SK-N-SH (cell line): ENCODE measurements around the gene SLCO4A1. TPM values are rescaled to one million over a fixed set of nuclear protein-coding genes. Genes with fewer than 3 reads are reported as not detected.

Experiments
- CTCF ChIA-PET: fragments of 300-600, 350-600 bp; formaldehyde crosslinking; extraction: SDS; loops from one replicate; lab custom pipeline; 2021; lab: Yijun Ruan, JAX
- POLR2A ChIA-PET: fragments of 350-600 bp; sonication (Branson Sonifier 250); formaldehyde crosslinking; extraction: SDS; loops from one replicate; lab custom pipeline; 2020; ENCODE audit warnings: antibody characterized with exemption, inconsistent platforms; lab: Yijun Ruan, JAX
- DNase-seq: peaks from one replicate; pipeline ENCODE4 v3.0.0; 2012
- H2AFZ ChIP-seq: fragments of 200-600 bp; sonication (generic); 2 replicates; pipeline ENCODE4 v1.8.1; 2016; ENCODE audit warnings: antibody characterized with exemption, mild to moderate bottlenecking, low read depth
- H3F3A ChIP-seq: fragments of 200-600 bp; sonication (generic); replicated peaks from 2 replicates; pipeline ENCODE3; 2016; ENCODE audit warnings: antibody characterized with exemption, mild to moderate bottlenecking; ENCODE audit not compliant: insufficient read depth
- H3K27ac ChIP-seq, 2 experiments: fragments of 200-500 bp in 1 of 2; fragments of 200-600 bp in 1 of 2; sonication (Bioruptor generic) in 1 of 2; sonication (generic), shearing (Covaris generic) in 1 of 2; 2 replicates each; pipeline versions ENCODE4 v1.5.1 to v1.6.1; 2014 to 2016; ENCODE audit warnings: low read depth in 2 of 2, inconsistent platforms in 1 of 2, low read length in 1 of 2, mild to moderate bottlenecking in 1 of 2, mixed read lengths in 1 of 2
- H3K27me3 ChIP-seq: fragments of 200-600 bp; sonication (generic), shearing (Covaris generic); 2 replicates; pipeline ENCODE4 v1.6.1; 2016; ENCODE audit warnings: mixed run types; ENCODE audit not compliant: insufficient read depth
- H3K36me3 ChIP-seq, 2 experiments: fragments of 200-500 bp in 1 of 2; fragments of 200-600 bp in 1 of 2; sonication (Bioruptor generic) in 1 of 2; sonication (generic) in 1 of 2; replicated peaks in 1 of 2; 2 replicates each; pipeline versions ENCODE3 to v1.5.1; 2014 to 2016; ENCODE audit warnings: low read length in 1 of 2, mild to moderate bottlenecking in 1 of 2; ENCODE audit not compliant: insufficient read depth in 2 of 2, control insufficient read depth in 1 of 2
- H3K4me1 ChIP-seq, 2 experiments: fragments of 200-500 bp in 1 of 2; fragments of 200-600 bp in 1 of 2; sonication (Bioruptor generic) in 1 of 2; sonication (generic), shearing (Covaris generic) in 1 of 2; 2 replicates each; pipeline versions ENCODE4 v1.5.1 to v1.6.1; 2014 to 2016; ENCODE audit warnings: low read depth in 1 of 2, low read length in 1 of 2, mixed run types in 1 of 2; ENCODE audit not compliant: insufficient read depth in 2 of 2, control insufficient read depth in 1 of 2
- H3K4me2 ChIP-seq: fragments of 200-600 bp; sonication (generic), shearing (Covaris generic); 2 replicates; pipeline ENCODE4 v1.6.1; 2017; ENCODE audit warnings: mixed run types
- H3K4me3 ChIP-seq, 2 experiments: fragments of 200-500 bp in 1 of 2; fragments of 200-600 bp in 1 of 2; sonication (Bioruptor generic) in 1 of 2; sonication (generic), shearing (Covaris generic) in 1 of 2; 2 replicates each; pipeline versions ENCODE4 v1.5.1 to v1.8.1; 2014 to 2016; ENCODE audit warnings: low read depth in 2 of 2, inconsistent platforms in 1 of 2, low read length in 1 of 2, mild to moderate bottlenecking in 1 of 2, mixed read lengths in 1 of 2, moderate library complexity in 1 of 2
- H3K79me2 ChIP-seq: fragments of 200-600 bp; sonication (generic); 2 replicates; pipeline ENCODE4 v1.8.1; 2017; ENCODE audit warnings: mild to moderate bottlenecking; ENCODE audit not compliant: insufficient read depth
- H3K9ac ChIP-seq: fragments of 200-600 bp; sonication (generic); 2 replicates; pipeline ENCODE4 v1.6.1; 2017; ENCODE audit warnings: mixed run types
- H3K9me2 ChIP-seq: fragments of 200-600 bp; sonication (generic); 2 replicates; pipeline ENCODE4 v1.6.1; 2017; ENCODE audit warnings: mixed run types
- H3K9me3 ChIP-seq: fragments of 200-600 bp; sonication (generic); 2 replicates; pipeline ENCODE4 v1.6.1; 2017; ENCODE audit warnings: mixed run types, mild to moderate bottlenecking, moderate library complexity
- H4K20me1 ChIP-seq: fragments of 200-600 bp; sonication (generic); 2 replicates; pipeline ENCODE4 v1.6.1; 2017; ENCODE audit warnings: mild to moderate bottlenecking, mixed run types; ENCODE audit not compliant: insufficient read depth
- CTCF ChIP-seq: fragments of 200-600 bp; sonication (generic); IDR thresholded peaks from 2 replicates; pipeline ENCODE4 v1.6.1; 2017; ENCODE audit warnings: antibody characterized with exemption, mild to moderate bottlenecking, moderate library complexity
- EP300 ChIP-seq, 2 experiments: IDR thresholded peaks; 2 replicates each; pipeline versions ENCODE4 v1.4.0 to v1.6.1; 2012; ENCODE audit warnings: borderline replicate concordance in 1 of 2, low read depth in 1 of 2, low read length in 1 of 2
- EZH2phosphoT487 ChIP-seq: fragments of 200-600 bp; sonication (generic); IDR thresholded peaks from 2 replicates; pipeline ENCODE4 v1.6.1; 2017; ENCODE audit warnings: low read depth, mixed run types, mild to moderate bottlenecking, antibody characterized with exemption, moderate library complexity, borderline replicate concordance
- FOSL2 ChIP-seq: IDR thresholded peaks from 2 replicates; pipeline ENCODE4 v1.4.0; 2012; ENCODE audit warnings: low read depth, mild to moderate bottlenecking, moderate library complexity, borderline replicate concordance
- FOXM1 ChIP-seq: IDR thresholded peaks from 2 replicates; pipeline ENCODE4 v1.4.0; 2012; ENCODE audit warnings: low read depth, mild to moderate bottlenecking
- GABPA ChIP-seq: IDR thresholded peaks from 2 replicates; pipeline ENCODE4 v1.4.0; 2012; ENCODE audit warnings: low read depth, mild to moderate bottlenecking
- GATA2 ChIP-seq: sonication (generic); formaldehyde crosslinking; IDR thresholded peaks from 2 replicates; pipeline ENCODE4 v1.5.0; 2020; ENCODE audit warnings: mild to moderate bottlenecking, missing genetic modification reagents
- PBX3 ChIP-seq: IDR thresholded peaks from 2 replicates; pipeline ENCODE4; 2012
- RXRA ChIP-seq: IDR thresholded peaks from 2 replicates; pipeline ENCODE4 v1.4.0; 2012; ENCODE audit warnings: low read depth, mild to moderate bottlenecking, borderline replicate concordance
- SIN3A ChIP-seq: IDR thresholded peaks from 2 replicates; pipeline ENCODE4 v1.6.1; 2012; ENCODE audit warnings: low read depth, mild to moderate bottlenecking, low read length, moderate library complexity, borderline replicate concordance
- TAF1 ChIP-seq: IDR thresholded peaks from 2 replicates; pipeline ENCODE4 v1.6.1; 2012; ENCODE audit warnings: low read depth, mild to moderate bottlenecking, low read length, moderate library complexity, borderline replicate concordance
- TCF12 ChIP-seq: IDR thresholded peaks from 2 replicates; pipeline ENCODE4 v1.4.0; 2012
- TEAD4 ChIP-seq: IDR thresholded peaks from 2 replicates; pipeline ENCODE4 v1.4.0; 2012; ENCODE audit warnings: mild to moderate bottlenecking, borderline replicate concordance; ENCODE audit not compliant: insufficient read depth
- YY1 ChIP-seq: IDR thresholded peaks from 2 replicates; pipeline ENCODE4 v1.4.0; 2012; ENCODE audit warnings: low read depth, mild to moderate bottlenecking
- WGBS: methylation state at CpG from one replicate; pipeline ENCODE4 v1.1.6; 2017; ENCODE audit warnings: low lambda C conversion rate; 5-methylcytosine and 5-hydroxymethylcytosine counted together
- polyA plus RNA-seq, 3 experiments: library from polyadenylated mRNA; depleted of rRNA; stranded (reverse); fragments of >200 nt; gene quantifications; 2 replicates each; pipeline ENCODE4 v1.2.3, GENCODE V29; 2012

The SLCO4A1 gene
- polyA plus RNA-seq, 1 of the 3 experiments (the other 2 are of a cell fraction) = 0.33 TPM

GRCh38 chr20:62653951-62654685, 11.8 kb downstream of the SLCO4A1 start:
- H3K4me1 ChIP-seq = peaks cover 0 to 59% of the 10 kb centered on the region in 2 experiments; a peak in 3 of 4 replicates
- no peak overlapping the region; a peak in 1 of 4 replicates for H3K27ac ChIP-seq
- POLR2A ChIA-PET = no interaction called here
- no peak overlapping the region for H3K4me3 ChIP-seq
- no peaks in the 10 kb centered on the region for H3K9me2 ChIP-seq
- no peaks in the 10 kb centered on the region for H3K36me3 ChIP-seq
- H2AFZ ChIP-seq = no peak overlapping the region
- H4K20me1 ChIP-seq = no peaks in the 10 kb centered on the region
- H3K4me2 ChIP-seq = no peak overlapping the region
- H3K27me3 ChIP-seq = no peaks in the 10 kb centered on the region
- no peak for DNase-seq
- TF ChIP-seq EZH2phosphoT487 (no peak), TEAD4 (no peak), FOSL2 (no peak), RXRA (no peak), GATA2 (CRISPR knock-in tag) (no peak), FOXM1 (no peak)
- TF ChIP-seq, all 33 proteins: peak for 0
- no peaks in the 10 kb centered on the region for H3K79me2 ChIP-seq
- no peaks in the 10 kb centered on the region for H3K9me3 ChIP-seq
- no peak overlapping the region for H3K9ac ChIP-seq
- CTCF ChIA-PET = interaction anchor here (0.7 to 7.4 kb wide), 6 partner anchors 12 to 243 kb away, joined by 3 to 66 read pairs (median 5); partner anchors contain the start of gene SLCO4A1
- WGBS = 93% methylated on average over 16 of the region's 24 CpGs
- H3F3A ChIP-seq = no peaks in the 10 kb centered on the region

DNA sequence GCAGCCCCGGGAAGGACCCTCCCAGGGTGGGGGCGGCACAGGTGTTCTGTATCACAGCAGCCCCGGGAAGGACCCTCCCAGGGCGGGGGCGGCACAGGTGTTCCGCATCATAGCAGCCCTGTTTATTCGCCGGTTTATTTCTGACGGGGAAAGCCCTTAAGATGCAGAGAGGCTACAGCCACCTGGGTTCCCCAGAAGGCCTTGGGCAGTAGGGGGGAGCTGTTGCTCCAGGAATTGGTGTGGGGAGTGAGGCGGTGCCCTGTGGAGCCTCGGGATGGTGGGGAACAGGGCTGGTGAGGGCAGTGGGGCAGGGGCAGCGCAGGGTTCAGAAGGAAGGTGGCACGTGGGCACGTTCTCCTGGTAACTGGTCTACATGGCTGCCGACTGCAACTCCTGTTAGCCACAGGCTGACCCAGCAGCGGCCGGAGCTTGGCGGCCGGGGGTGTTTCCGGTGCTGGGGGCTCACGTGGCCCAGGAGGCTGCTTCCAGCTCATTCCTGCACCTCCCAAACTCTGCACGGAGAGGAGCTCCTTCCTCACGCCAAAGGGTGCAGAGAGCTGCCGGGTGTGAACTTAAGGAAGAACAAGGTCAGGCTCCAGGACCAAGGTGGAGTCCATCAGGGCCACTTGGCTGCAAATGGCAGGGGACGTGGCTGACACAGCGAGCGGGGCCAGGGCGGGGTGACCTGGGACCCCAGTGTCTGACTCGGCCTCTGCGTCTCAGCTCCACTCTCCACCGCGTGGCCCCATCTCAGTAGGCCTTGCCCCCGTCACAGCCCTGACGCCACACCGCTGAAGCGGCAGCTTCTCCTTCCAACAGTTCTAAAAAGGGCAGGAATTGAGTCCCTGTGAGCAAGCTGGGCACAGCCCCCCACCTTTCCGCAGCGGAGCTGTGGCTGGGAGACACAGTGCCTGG, 13.2 kb downstream of the SLCO4A1 start:
- Histone ChIP-seq H4K20me1 (no peaks in the 10 kb centered on the region), H3K9ac (no peak overlapping the region), H3K79me2 (no peaks in the 10 kb centered on the region), H3K27ac (no peak overlapping the region; a peak in 1 of 4 replicates), H3K9me2 (no peaks in the 10 kb centered on the region), H2AFZ (no peak overlapping the region), H3K27me3 (no peaks in the 10 kb centered on the region), H3F3A (no peaks in the 10 kb centered on the region), H3K4me1 (peaks cover 0 to 45% of the 10 kb centered on the region in 2 experiments; a peak in 3 of 4 replicates), H3K4me3 (no peak overlapping the region), H3K4me2 (no peak overlapping the region), H3K36me3 (no peaks in the 10 kb centered on the region), H3K9me3 (no peaks in the 10 kb centered on the region)
- POLR2A ChIA-PET = no interaction called here
- no peak for DNase-seq
- WGBS = 87% methylated on average over 13 of the region's 38 CpGs
- CTCF ChIA-PET = interaction anchor here (0.6 to 7.4 kb wide), 6 partner anchors 11 to 156 kb away, joined by 3 to 66 read pairs (median 6); no protein-coding TSS in a partner anchor
- TF ChIP-seq SIN3A = no peak
- no peak for TF ChIP-seq EP300 (IDR thresholded peaks at IDR 0.05; ENCODE audit: borderline replicate concordance in 1 of 2, low read depth in 1 of 2, low read length in 1 of 2)
- no peak for TF ChIP-seq TCF12
- no peak for TF ChIP-seq PBX3
- TF ChIP-seq CTCF = no peak
- no peak for TF ChIP-seq YY1
- no peak for TF ChIP-seq TAF1
- TF ChIP-seq FOSL2 = no peak
- no peak for TF ChIP-seq GABPA
